BLaER1 treated with 17β-estradiol and CSF1 and Interleukin-3, amounts not matched to agents 10 nM and 100 nM (cell line): ENCODE measurements around the gene SPIRE1.

Experiments
- H3K27ac ChIP-seq, 11 experiments: shearing (Covaris generic); formaldehyde crosslinking; 2 replicates each; pipeline ENCODE4 v1.8.1; 2022
- H3K27me3 ChIP-seq, 11 experiments: shearing (Covaris generic); formaldehyde crosslinking; 2 replicates each; pipeline ENCODE4 v1.8.1; 2022
- H3K36me3 ChIP-seq, 11 experiments: shearing (Covaris generic); formaldehyde crosslinking; 2 replicates each; pipeline ENCODE4 v1.8.1; 2022
- H3K4me1 ChIP-seq, 10 experiments: shearing (Covaris generic); formaldehyde crosslinking; 2 replicates each; pipeline ENCODE4 v1.8.1; 2022
- H3K4me2 ChIP-seq, 11 experiments: shearing (Covaris generic); formaldehyde crosslinking; 2 replicates each; pipeline ENCODE4 v1.8.1; 2022
- H3K4me3 ChIP-seq, 10 experiments: shearing (Covaris generic); formaldehyde crosslinking; 2 replicates each; pipeline ENCODE4 v1.8.1; 2022
- H3K9ac ChIP-seq, 11 experiments: shearing (Covaris generic); formaldehyde crosslinking; 2 replicates each; pipeline ENCODE4 v1.8.1; 2022
- H3K9me3 ChIP-seq, 11 experiments: shearing (Covaris generic); formaldehyde crosslinking; replicated peaks in 1 of 11; 2 replicates each; pipeline ENCODE4 v1.8.1; 2022
- H4K20me1 ChIP-seq, 11 experiments: shearing (Covaris generic); formaldehyde crosslinking; 2 replicates each; pipeline ENCODE4 v1.8.1; 2022
- Cebpa-rat ChIP-seq, 11 experiments: shearing (Covaris generic); IDR thresholded peaks; 2 replicates each; pipeline ENCODE4 v1.8.1; 2022

Gene SPIRE1

DNA sequence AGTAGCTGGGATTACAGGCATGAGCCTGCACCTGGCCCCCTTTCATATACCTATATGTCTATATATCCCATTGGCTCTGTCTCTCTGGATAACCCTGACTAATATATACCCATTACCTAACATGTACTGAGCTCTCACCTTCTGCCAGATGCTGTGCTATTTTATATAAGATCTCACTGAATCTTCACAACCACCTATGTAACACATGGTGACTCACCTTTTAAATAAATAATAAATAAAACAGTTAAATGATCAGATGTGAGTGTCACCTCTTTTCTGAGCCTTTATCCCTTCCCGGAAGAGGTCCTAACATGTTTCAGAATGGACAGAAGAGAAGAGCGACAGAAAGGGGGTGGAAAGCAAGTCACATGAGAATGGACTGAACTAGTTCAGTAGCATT is 123.1 kb downstream of the SPIRE1 start:
- peaks cover 0 to 2% (median 0%) of the 10 kb centered on the region in 10 experiments; a peak in 1 of 20 replicates for H3K4me1 ChIP-seq
- H3K9me3 ChIP-seq = peaks cover 5 to 14% (median 12%) of the 10 kb centered on the region in 11 experiments; a peak in 16 of 22 replicates
- peaks cover 0 to 10% (median 0%) of the 10 kb centered on the region in 11 experiments; a peak in 1 of 22 replicates for H3K36me3 ChIP-seq
- no peak overlapping the region for H3K4me2 ChIP-seq
- TF ChIP-seq Cebpa-rat (IDR thresholded peaks at IDR 0.05) = no peak
- H3K27ac ChIP-seq = no peak overlapping the region
- no peak overlapping the region for H3K4me3 ChIP-seq
- H4K20me1 ChIP-seq = peaks cover 0 to 7% (median 0%) of the 10 kb centered on the region in 11 experiments; a peak in 1 of 22 replicates
- no peak overlapping the region for H3K9ac ChIP-seq
- no peaks in the 10 kb centered on the region for H3K27me3 ChIP-seq

- no peak overlapping the region for H3K4me2 ChIP-seq
- H3K27me3 ChIP-seq = no peaks in the 10 kb centered on the region
- TF ChIP-seq Cebpa-rat (IDR thresholded peaks at IDR 0.05) = no peak
These were observed 125.2 kb downstream of the SPIRE1 start for GRCh38 chr18:12532661-12533060.

DNA sequence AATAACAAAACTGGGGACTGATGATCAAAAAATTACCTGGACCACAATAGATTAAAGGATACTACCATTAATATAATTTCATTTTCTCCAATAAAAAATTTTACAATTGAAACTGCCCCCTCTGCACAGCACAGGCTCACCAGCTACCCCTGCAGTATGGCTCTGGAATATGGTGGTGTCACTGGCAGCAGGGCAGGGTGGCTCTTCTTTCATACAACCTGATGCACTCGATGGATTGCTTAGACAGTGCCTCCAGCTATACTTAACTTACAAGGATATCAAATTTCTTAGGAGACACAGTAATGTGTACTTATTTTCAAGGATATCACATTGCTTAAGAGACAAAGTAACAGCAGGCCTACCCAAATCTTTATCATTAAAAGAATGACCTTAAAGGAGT is 126.2 kb downstream of the SPIRE1 start:
- TF ChIP-seq Cebpa-rat (IDR thresholded peaks at IDR 0.05) = no peak
- Histone ChIP-seq H3K36me3 (peaks cover 0 to 10% (median 0%) of the 10 kb centered on the region in 11 experiments; a peak in 1 of 22 replicates), H3K4me2 (no peak overlapping the region), H3K27ac (no peak overlapping the region), H3K4me3 (no peak overlapping the region), H3K4me1 (no peaks in the 10 kb centered on the region), H3K9ac (no peak overlapping the region), H3K27me3 (no peaks in the 10 kb centered on the region), H3K9me3 (no peaks in the 10 kb centered on the region), H4K20me1 (peaks cover 0 to 7% (median 0%) of the 10 kb centered on the region in 11 experiments; a peak in 1 of 22 replicates)

More at GRCh38 chr18:12532661-12533060, 125.2 kb downstream of the SPIRE1 start:
- Histone ChIP-seq H3K9me3 (no peaks in the 10 kb centered on the region), H3K4me1 (no peaks in the 10 kb centered on the region), H3K9ac (no peak overlapping the region), H3K27ac (no peak overlapping the region), H4K20me1 (peaks cover 0 to 7% (median 0%) of the 10 kb centered on the region in 11 experiments; a peak in 1 of 22 replicates), H3K36me3 (peaks cover 0 to 10% (median 0%) of the 10 kb centered on the region in 11 experiments; a peak in 1 of 22 replicates), H3K4me3 (no peak overlapping the region)

DNA sequence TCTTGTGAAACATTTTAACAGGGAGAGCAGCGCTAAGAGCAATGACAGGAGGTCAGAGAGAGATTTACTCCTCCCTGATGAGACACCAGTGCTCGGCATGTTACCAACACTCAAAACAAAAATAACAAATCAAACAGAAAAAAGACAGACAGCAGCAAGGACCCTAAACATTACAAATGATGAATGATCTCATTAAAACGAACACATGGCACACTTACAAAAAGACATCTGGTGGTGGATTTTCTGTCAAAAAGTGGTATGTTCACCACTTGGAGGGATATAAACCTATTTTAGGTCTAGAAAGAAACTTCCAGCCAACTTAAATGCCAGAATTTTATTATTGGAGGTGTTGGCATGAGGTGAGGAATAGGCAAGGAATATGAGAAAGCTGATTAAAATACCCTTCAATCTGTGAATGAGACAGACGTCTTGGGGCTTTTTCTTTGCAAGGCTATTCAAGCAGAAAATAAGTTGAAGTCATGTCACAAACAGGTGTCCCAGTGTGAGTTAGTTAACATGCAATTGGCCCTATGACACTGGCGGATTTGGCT is 137.4 kb downstream of the SPIRE1 start:
- H3K9me3 ChIP-seq = no peaks in the 10 kb centered on the region
- H3K27me3 ChIP-seq = no peaks in the 10 kb centered on the region
- no peak overlapping the region for H3K27ac ChIP-seq
- TF ChIP-seq Cebpa-rat (IDR thresholded peaks at IDR 0.05) = no peak
- peaks cover 0 to 4% (median 0%) of the 10 kb centered on the region in 11 experiments; a peak in 2 of 22 replicates for H4K20me1 ChIP-seq
- H3K9ac ChIP-seq = no peak overlapping the region
- no peaks in the 10 kb centered on the region for H3K36me3 ChIP-seq
- H3K4me1 ChIP-seq = peaks cover 0 to 7% (median 3%) of the 10 kb centered on the region in 10 experiments; a peak in 12 of 20 replicates
- H3K4me3 ChIP-seq = no peak overlapping the region
- H3K4me2 ChIP-seq = no peak overlapping the region

DNA sequence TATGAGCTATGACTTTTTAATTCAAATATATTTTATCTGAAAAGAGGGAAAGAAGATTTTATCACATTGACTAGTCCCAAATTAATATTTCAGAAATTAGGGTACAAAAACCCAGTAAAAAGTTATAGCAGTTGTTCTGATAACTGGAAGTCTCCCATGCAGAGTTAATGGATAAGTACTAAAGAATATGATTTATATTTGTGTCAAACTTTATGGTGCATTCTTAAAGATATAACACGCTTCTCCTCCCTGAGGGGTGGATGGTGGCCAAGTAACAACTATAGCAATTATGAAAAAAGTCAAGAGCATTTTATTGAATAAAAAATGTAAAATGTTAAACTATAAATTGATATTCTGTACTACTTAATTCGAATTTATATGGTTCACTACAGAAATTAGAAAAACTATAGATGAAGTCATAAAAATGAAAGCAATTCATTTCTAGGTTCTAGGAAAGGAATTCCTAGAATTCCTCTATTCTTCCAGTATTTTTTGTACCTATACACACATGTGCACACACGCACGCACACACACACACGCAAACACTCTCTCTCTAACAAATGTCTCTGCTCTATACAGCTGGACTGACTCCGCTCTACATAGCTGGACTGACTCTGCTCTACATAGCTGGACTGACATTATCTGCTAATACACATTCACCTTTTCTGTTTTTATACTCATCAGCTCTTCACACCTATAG is 138.9 kb downstream of the SPIRE1 start:
- Histone ChIP-seq H3K36me3 (no peaks in the 10 kb centered on the region), H3K4me2 (no peak overlapping the region), H3K27ac (no peak overlapping the region), H3K9me3 (no peaks in the 10 kb centered on the region), H3K9ac (no peak overlapping the region), H3K27me3 (no peaks in the 10 kb centered on the region), H3K4me3 (no peak overlapping the region), H4K20me1 (peaks cover 0 to 8% (median 0%) of the 10 kb centered on the region in 11 experiments; a peak in 2 of 22 replicates), H3K4me1 (peaks cover 0 to 11% (median 8%) of the 10 kb centered on the region in 10 experiments; a peak in 13 of 20 replicates)
- TF ChIP-seq Cebpa-rat (IDR thresholded peaks at IDR 0.05) = no peak

GRCh38 chr18:12518326-12518725 is 139.6 kb downstream of the SPIRE1 start:
- H3K9me3 ChIP-seq = no peaks in the 10 kb centered on the region
- H3K36me3 ChIP-seq = no peaks in the 10 kb centered on the region
- no peak overlapping the region for H3K4me2 ChIP-seq
- no peak overlapping the region for H3K27ac ChIP-seq
- peaks cover 0 to 8% (median 0%) of the 10 kb centered on the region in 11 experiments; a peak in 2 of 22 replicates for H4K20me1 ChIP-seq
- no peak overlapping the region for H3K4me3 ChIP-seq
- H3K4me1 ChIP-seq = peaks cover 0 to 11% (median 8%) of the 10 kb centered on the region in 10 experiments; a peak in 13 of 20 replicates
- no peaks in the 10 kb centered on the region for H3K27me3 ChIP-seq
- peak in 2 of 11 experiments; percentile 46 to 64; a peak in 2 of 22 replicates for TF ChIP-seq Cebpa-rat (IDR thresholded peaks at IDR 0.05)
- no peak overlapping the region for H3K9ac ChIP-seq

DNA sequence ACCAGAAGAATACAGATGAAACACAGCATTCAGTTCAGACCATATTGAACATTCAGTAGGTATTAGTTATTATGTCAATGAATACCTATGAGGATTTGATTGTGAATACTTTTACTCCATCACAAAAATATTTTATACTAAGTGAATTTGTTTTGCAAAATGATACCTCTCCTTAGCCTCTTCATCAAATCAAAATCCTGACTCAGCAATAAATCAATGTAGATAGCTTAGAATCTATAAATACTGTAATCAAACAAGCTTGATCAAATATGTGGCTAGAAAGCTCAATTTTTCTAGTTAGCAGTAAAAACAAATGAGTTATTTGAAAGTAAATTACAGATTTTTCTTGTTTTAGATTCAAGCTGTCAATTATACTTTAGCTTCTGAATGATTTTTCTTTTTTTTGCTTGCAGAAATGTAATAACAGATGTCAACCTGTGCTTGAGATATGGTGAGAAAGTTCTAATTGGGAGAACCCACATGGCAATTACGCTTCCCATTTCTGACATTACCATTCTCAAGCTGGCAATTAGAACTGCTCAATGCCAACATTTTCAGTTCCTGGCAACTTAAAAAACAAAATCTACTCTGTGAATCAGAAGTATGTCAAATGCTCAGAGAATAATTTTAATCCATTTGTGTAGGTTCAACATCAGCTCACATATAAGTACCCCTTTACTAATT is 140.6 kb downstream of the SPIRE1 start:
- no peak for TF ChIP-seq Cebpa-rat (IDR thresholded peaks at IDR 0.05)
- no peaks in the 10 kb centered on the region for H3K27me3 ChIP-seq
- H3K9ac ChIP-seq = no peak overlapping the region

GRCh38 chr18:12516049-12516630 is 141.8 kb downstream of the SPIRE1 start:
- H4K20me1 ChIP-seq = peaks cover 0 to 8% (median 0%) of the 10 kb centered on the region in 11 experiments; a peak in 2 of 22 replicates
- H3K27ac ChIP-seq = no peak overlapping the region
- no peak overlapping the region for H3K4me2 ChIP-seq
- no peak for TF ChIP-seq Cebpa-rat (IDR thresholded peaks at IDR 0.05)
- H3K36me3 ChIP-seq = peaks cover 0 to 14% (median 0%) of the 10 kb centered on the region in 11 experiments; a peak in 4 of 22 replicates
- H3K4me3 ChIP-seq = no peak overlapping the region
- no peak overlapping the region for H3K9ac ChIP-seq
- H3K9me3 ChIP-seq = peaks cover 0 to 7% (median 2%) of the 10 kb centered on the region in 11 experiments; a peak in 6 of 22 replicates
- H3K4me1 ChIP-seq = peaks cover 0 to 11% (median 8%) of the 10 kb centered on the region in 10 experiments; a peak in 13 of 20 replicates
- H3K27me3 ChIP-seq = no peaks in the 10 kb centered on the region

More for the DNA sequence above, 140.6 kb downstream of the SPIRE1 start:
- peaks cover 0 to 3% (median 0%) of the 10 kb centered on the region in 11 experiments; a peak in 1 of 22 replicates for H3K36me3 ChIP-seq
- peaks cover 0 to 11% (median 8%) of the 10 kb centered on the region in 10 experiments; a peak in 13 of 20 replicates for H3K4me1 ChIP-seq
- no peak overlapping the region for H3K4me3 ChIP-seq
- no peak overlapping the region for H3K27ac ChIP-seq
- no peaks in the 10 kb centered on the region for H3K9me3 ChIP-seq
- no peak overlapping the region for H3K4me2 ChIP-seq
- H4K20me1 ChIP-seq = peaks cover 0 to 8% (median 0%) of the 10 kb centered on the region in 11 experiments; a peak in 2 of 22 replicates
